T-cell (primary cell): ENCODE results near the gene ZNF71. TPM values are rescaled to one million over a fixed set of nuclear protein-coding genes. Genes with fewer than 3 reads are reported as not detected.
A peak's percentile ranks its signal among the peaks of the same experiment; 100 is the strongest.

Source experiments
- ATAC-seq, 4 experiments: fragments of 200-7000 bp in 3 of 4; fragments of 150-1000 bp in 1 of 4; cut with Tn5 transposase; replicated peaks in 1 of 4; 1 replicate in 3 of 4; 2 replicates in 1 of 4; pipeline ENCODE4 v1.10.0; 2021; ENCODE audit warnings: moderate library complexity in 3 of 4, mild to moderate bottlenecking in 2 of 4, moderate number of reproducible peaks in 1 of 4
- CTCF ChIA-PET, 2 donors: fragments of 300-600 bp; sonication (Branson Sonifier 250); formaldehyde crosslinking; loops; one replicate each; lab custom pipeline; 2022; ENCODE audit warnings: antibody characterized with exemption in 2 of 2; lab: Charles Lee
- POLR2A ChIA-PET, 2 donors: fragments of 300-600 bp; sonication (Branson Sonifier 250); formaldehyde crosslinking; loops; one replicate each; lab custom pipeline; 2022; ENCODE audit warnings: antibody characterized with exemption in 2 of 2; lab: Charles Lee
- DNase-seq, 35 experiments: peaks; one replicate each; pipeline versions ENCODE4 v3.0.0 to v3.0.0-alpha.2; 2013 to 2023
- H3K27ac ChIP-seq: one replicate; pipeline ENCODE4 v1.5.1; 2013; ENCODE audit warnings: low read length
- H3K27me3 ChIP-seq, 2 experiments: replicated peaks in 1 of 2; 1 replicate in 1 of 2; 2 replicates in 1 of 2; pipeline versions ENCODE4 v1.6.1 to v1.7.0; 2013; ENCODE audit warnings: low read length in 1 of 2, mixed read lengths in 1 of 2; ENCODE audit not compliant: control insufficient read depth in 2 of 2, insufficient read depth in 2 of 2; ENCODE audit errors: extremely low read depth in 1 of 2
- H3K36me3 ChIP-seq, 2 donors: 1 replicate in 1 of 2; 2 replicates in 1 of 2; pipeline versions ENCODE4 v1.6.1 to v1.7.0; 2013; ENCODE audit warnings: low read length in 1 of 2; ENCODE audit not compliant: control insufficient read depth in 2 of 2, insufficient read depth in 1 of 2; ENCODE audit errors: extremely low read depth in 1 of 2
- H3K4me1 ChIP-seq, 2 experiments: 1 replicate in 1 of 2; 2 replicates in 1 of 2; pipeline versions ENCODE4 v1.6.1 to v1.7.0; 2013; ENCODE audit warnings: low read length in 2 of 2, mixed read lengths in 1 of 2; ENCODE audit not compliant: insufficient read depth in 2 of 2, control insufficient read depth in 1 of 2; ENCODE audit errors: extremely low read depth in 1 of 2
- H3K4me3 ChIP-seq, 2 donors: 1 replicate in 1 of 2; 2 replicates in 1 of 2; pipeline versions ENCODE4 v1.5.1 to v1.7.0; 2013; ENCODE audit warnings: mild to moderate bottlenecking in 2 of 2, low read length in 1 of 2, moderate library complexity in 1 of 2; ENCODE audit not compliant: control insufficient read depth in 1 of 2; ENCODE audit errors: extremely low read depth in 1 of 2
- H3K9me3 ChIP-seq: 2 replicates; pipeline ENCODE4 v1.7.0; 2013
- H3K27ac Mint-ChIP-seq, 2 donors: one replicate each; pipeline ENCODE4 v1.8.0; 2020 to 2021; ENCODE audit warnings: mild to moderate bottlenecking in 2 of 2, mixed read lengths in 2 of 2
- H3K27me3 Mint-ChIP-seq, 2 donors: one replicate each; pipeline ENCODE4 v1.8.0; 2021 to 2022; ENCODE audit warnings: mixed read lengths in 2 of 2
- H3K36me3 Mint-ChIP-seq: one replicate; pipeline ENCODE4 v1.8.0; 2021; ENCODE audit warnings: mixed read lengths
- H3K4me1 Mint-ChIP-seq, 3 donors: one replicate each; pipeline ENCODE4 v1.8.0; 2020 to 2022; ENCODE audit warnings: mixed read lengths in 3 of 3, mild to moderate bottlenecking in 1 of 3
- H3K4me3 Mint-ChIP-seq, 3 donors: one replicate each; pipeline ENCODE4 v1.8.0; 2020 to 2022; ENCODE audit warnings: mild to moderate bottlenecking in 3 of 3, mixed read lengths in 3 of 3, moderate library complexity in 3 of 3
- H3K9me3 Mint-ChIP-seq, 3 donors: one replicate each; pipeline ENCODE4 v1.8.0; 2020 to 2022; ENCODE audit warnings: mixed read lengths in 3 of 3
- WGBS: methylation state at CpG from one replicate; pipeline ENCODE4 v1.1.5; 2013; ENCODE audit warnings: missing lambda C conversion rate; ENCODE audit not compliant: insufficient coverage; 5-methylcytosine and 5-hydroxymethylcytosine counted together
- total RNA-seq, 35 experiments: library from RNA in 6 of 35; stranded (reverse) in 6 of 35; fragments of 120-200 nt in 1 of 35; gene quantifications; one replicate each; pipeline versions ENCODE4 v1.2.1 to v1.2.4 and lab custom pipeline; 2013 to 2026

ZNF71 gene
- total RNA-seq, 5 donors from 2014 or later (not counting 1 experiment from before 2014, with no cell fraction given), result 5.1 to 10.4 (median 9.3) TPM

GRCh38 chr19:56633021-56633420 lies 37.9 kb downstream of the ZNF71 start:
- ATAC-seq (no peak), DNase-seq (no peak)
- peaks cover 13% of the 10 kb centered on the region for H3K36me3 Mint-ChIP-seq
- H3K4me3 ChIP-seq, result no peak overlapping the region
- ChIA-PET CTCF (no interaction called here), POLR2A (no interaction called here)
- H3K4me3 Mint-ChIP-seq, result no peak overlapping the region
- no peaks in the 10 kb centered on the region for H3K4me1 Mint-ChIP-seq
- H3K27me3 ChIP-seq, result no peaks in the 10 kb centered on the region
- peaks cover 12% of the 10 kb centered on the region for H3K9me3 ChIP-seq
- no peaks in the 10 kb centered on the region for H3K4me1 ChIP-seq
- no peak overlapping the region for H3K27ac ChIP-seq
- no peak overlapping the region for H3K27ac Mint-ChIP-seq
- 17% methylated on average over 1 of the region's 1 CpG for WGBS
- no peaks in the 10 kb centered on the region for H3K27me3 Mint-ChIP-seq
- no peaks in the 10 kb centered on the region for H3K36me3 ChIP-seq
- H3K9me3 Mint-ChIP-seq, result peaks cover 20 to 64% (median 61%) of the 10 kb centered on the region in 3 donors

DNA sequence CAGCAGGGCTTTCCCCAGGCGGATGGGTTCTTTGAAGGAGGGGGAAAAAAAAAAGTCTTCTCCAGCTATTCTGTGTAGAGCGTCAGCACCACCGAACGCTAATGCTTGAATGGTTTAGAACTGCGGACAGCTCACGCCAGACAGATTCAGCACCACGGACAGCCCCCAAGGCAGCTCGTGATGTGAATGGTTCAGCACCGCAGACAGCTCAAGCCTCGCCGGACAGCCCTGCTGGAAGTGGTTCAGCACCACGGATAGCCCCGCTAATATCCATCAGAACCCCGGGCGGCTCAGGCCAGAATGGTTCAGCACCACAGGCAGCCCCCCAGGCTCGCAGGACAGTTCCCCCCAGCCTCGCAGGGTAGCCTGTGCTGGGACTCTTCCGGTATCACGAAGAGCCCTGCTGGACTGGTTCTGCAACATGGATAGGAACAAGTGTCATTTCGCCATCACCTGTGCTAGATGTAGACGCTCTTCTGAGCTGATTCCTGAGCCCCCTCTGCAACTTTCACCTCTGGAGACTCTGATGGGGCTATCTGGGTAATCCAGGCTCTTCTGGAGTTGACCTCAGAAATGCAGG lies 43.0 kb downstream of the ZNF71 start:
- ChIA-PET POLR2A (no interaction called here), CTCF (no interaction called here)
- no peak overlapping the region for H3K4me3 Mint-ChIP-seq
- no peaks in the 10 kb centered on the region for H3K27me3 Mint-ChIP-seq
- Histone ChIP-seq H3K4me1 (no peaks in the 10 kb centered on the region), H3K4me3 (no peak overlapping the region), H3K9me3 (peaks cover 10% of the 10 kb centered on the region), H3K27me3 (peaks cover 0 to 6% of the 10 kb centered on the region in 2 experiments), H3K27ac (no peak overlapping the region), H3K36me3 (no peaks in the 10 kb centered on the region)
- 18% methylated on average over 20 of the region's 21 CpGs for WGBS
- peaks cover 10% of the 10 kb centered on the region for H3K36me3 Mint-ChIP-seq
- DNase-seq (peak in 9 of 35 experiments; percentile 2 to 31 (median 10)), ATAC-seq (no peak)
- H3K27ac Mint-ChIP-seq, result no peak overlapping the region
- no peaks in the 10 kb centered on the region for H3K4me1 Mint-ChIP-seq
- peaks cover 18 to 52% (median 49%) of the 10 kb centered on the region in 3 donors for H3K9me3 Mint-ChIP-seq

DNA sequence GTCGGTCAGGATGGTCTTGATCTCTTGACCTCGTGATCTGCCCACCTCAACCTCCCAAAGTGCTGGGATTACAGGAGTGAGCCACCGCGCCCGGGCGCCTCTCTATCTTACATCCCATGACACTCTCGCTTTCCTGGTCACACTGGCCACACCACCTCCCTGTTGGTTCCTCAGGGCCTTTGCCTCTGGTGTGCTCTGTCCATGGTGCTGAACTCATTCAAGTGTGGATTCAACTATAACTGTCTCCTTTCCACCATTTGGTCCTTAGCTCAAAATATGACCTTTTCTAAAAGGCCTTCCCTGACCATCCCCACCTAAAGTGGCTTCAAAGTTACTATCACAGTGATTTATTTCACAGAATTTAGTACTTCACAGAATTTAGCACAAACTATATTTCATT lies 44.1 kb downstream of the ZNF71 start:
- H3K27me3 Mint-ChIP-seq, result peaks cover 5 to 8% of the 10 kb centered on the region in 2 donors
- ChIA-PET POLR2A (no interaction called here), CTCF (no interaction called here)
- ATAC-seq (no peak), DNase-seq (peak in 1 of 35 experiments; percentile 7)
- H3K4me3 ChIP-seq, result no peak overlapping the region
- H3K36me3 ChIP-seq, result no peaks in the 10 kb centered on the region
- 32% methylated on average over 7 of the region's 7 CpGs for WGBS
- H3K4me1 Mint-ChIP-seq, result no peaks in the 10 kb centered on the region
- H3K9me3 ChIP-seq, result peaks cover 7% of the 10 kb centered on the region
- no peaks in the 10 kb centered on the region for H3K4me1 ChIP-seq
- H3K27ac ChIP-seq, result no peak overlapping the region
- H3K36me3 Mint-ChIP-seq, result peaks cover 13% of the 10 kb centered on the region
- no peak overlapping the region for H3K27ac Mint-ChIP-seq
- H3K27me3 ChIP-seq, result peaks cover 0 to 17% of the 10 kb centered on the region in 2 experiments
- H3K4me3 Mint-ChIP-seq, result no peak overlapping the region
- H3K9me3 Mint-ChIP-seq, result peaks cover 19 to 47% (median 44%) of the 10 kb centered on the region in 3 donors

GRCh38 chr19:56642711-56643459 lies 47.8 kb downstream of the ZNF71 start, which contains the start of gene SMIM17:
SMIM17 (plus strand) TSS chr19:56643159; CDS start chr19:56645668, 2,509 bp downstream.
- 26% methylated on average over 44 of the region's 60 CpGs for WGBS
- Histone ChIP-seq H3K27ac (no peak within 1 kb of the TSS), H3K9me3 (no peaks in the 10 kb centered on the region), H3K27me3 (peaks cover 0 to 30% of the 10 kb centered on the region in 2 experiments), H3K4me3 (no peak within 1 kb of the TSS), H3K36me3 (no peaks in the 10 kb centered on the region), H3K4me1 (no peaks in the 10 kb centered on the region)
- CTCF ChIA-PET, result no interaction called here
- H3K36me3 Mint-ChIP-seq, result peaks cover 13% of the 10 kb centered on the region
- no peaks in the 10 kb centered on the region for H3K4me1 Mint-ChIP-seq
- DNase-seq, result no peak
- H3K4me3 Mint-ChIP-seq, result no peak within 1 kb of the TSS
- POLR2A ChIA-PET, result no interaction called here
- no peak within 1 kb of the TSS for H3K27ac Mint-ChIP-seq
- ATAC-seq, result no peak
- peaks cover 7 to 16% of the 10 kb centered on the region in 2 donors for H3K27me3 Mint-ChIP-seq
- peaks cover 34 to 52% (median 46%) of the 10 kb centered on the region in 3 donors for H3K9me3 Mint-ChIP-seq

GRCh38 chr19:56643460-56643955 lies 48.4 kb downstream of the ZNF71 start:
- Histone ChIP-seq H3K9me3 (no peaks in the 10 kb centered on the region), H3K4me3 (no peak overlapping the region), H3K4me1 (no peaks in the 10 kb centered on the region), H3K27ac (no peak overlapping the region), H3K27me3 (peaks cover 0 to 30% of the 10 kb centered on the region in 2 experiments), H3K36me3 (no peaks in the 10 kb centered on the region)
- 27% methylated on average over 20 of the region's 25 CpGs for WGBS
- DNase-seq (no peak), ATAC-seq (no peak)
- H3K4me1 Mint-ChIP-seq, result no peaks in the 10 kb centered on the region
- no peak overlapping the region for H3K27ac Mint-ChIP-seq
- H3K9me3 Mint-ChIP-seq, result peaks cover 38 to 57% (median 50%) of the 10 kb centered on the region in 3 donors
- CTCF ChIA-PET, result no interaction called here
- POLR2A ChIA-PET, result no interaction called here
- peaks cover 12% of the 10 kb centered on the region for H3K36me3 Mint-ChIP-seq
- H3K4me3 Mint-ChIP-seq, result no peak overlapping the region
- peaks cover 7 to 16% of the 10 kb centered on the region in 2 donors for H3K27me3 Mint-ChIP-seq

DNA sequence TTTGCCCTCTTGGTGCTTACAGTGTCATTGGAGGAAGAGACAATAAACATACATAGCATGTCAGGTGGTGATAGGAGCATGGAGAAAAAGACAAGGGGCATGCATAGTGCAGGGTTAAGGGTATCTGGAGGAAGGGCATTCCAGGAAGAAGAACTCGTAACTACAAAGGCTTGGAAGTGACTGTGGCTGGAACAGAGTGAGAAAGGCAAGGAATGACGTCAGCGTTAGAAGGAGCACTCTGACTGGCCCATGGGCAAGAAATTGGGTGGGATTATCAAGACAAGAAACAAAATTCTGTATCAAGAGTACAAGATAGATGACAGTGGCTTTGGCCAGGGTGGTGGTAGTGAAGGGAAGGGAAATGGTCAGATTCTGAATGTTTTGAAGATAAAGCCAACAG lies 59.0 kb downstream of the ZNF71 start:
- ATAC-seq (no peak), DNase-seq (no peak)
- CTCF ChIA-PET, result no interaction called here
- Histone ChIP-seq H3K36me3 (no peaks in the 10 kb centered on the region), H3K9me3 (no peaks in the 10 kb centered on the region), H3K4me3 (no peak overlapping the region), H3K4me1 (no peaks in the 10 kb centered on the region), H3K27ac (no peak overlapping the region), H3K27me3 (no peaks in the 10 kb centered on the region)
- Mint-ChIP-seq H3K4me1 (no peaks in the 10 kb centered on the region), H3K27ac (no peak overlapping the region), H3K9me3 (peaks cover 21 to 51% (median 40%) of the 10 kb centered on the region in 3 donors), H3K27me3 (no peaks in the 10 kb centered on the region), H3K4me3 (no peak overlapping the region), H3K36me3 (peaks cover 3% of the 10 kb centered on the region)
- POLR2A ChIA-PET, result no interaction called here
- WGBS, result 63% methylated on average over 3 of the region's 3 CpGs
